Measurements from ENCODE around the gene ZNF260. TPM values are rescaled to one million over a fixed set of nuclear protein-coding genes. Genes with fewer than 3 reads are reported as not detected.

Gene ZNF260
- total RNA-seq = 11.3 and 21.6 TPM in 2 replicates

DNA sequence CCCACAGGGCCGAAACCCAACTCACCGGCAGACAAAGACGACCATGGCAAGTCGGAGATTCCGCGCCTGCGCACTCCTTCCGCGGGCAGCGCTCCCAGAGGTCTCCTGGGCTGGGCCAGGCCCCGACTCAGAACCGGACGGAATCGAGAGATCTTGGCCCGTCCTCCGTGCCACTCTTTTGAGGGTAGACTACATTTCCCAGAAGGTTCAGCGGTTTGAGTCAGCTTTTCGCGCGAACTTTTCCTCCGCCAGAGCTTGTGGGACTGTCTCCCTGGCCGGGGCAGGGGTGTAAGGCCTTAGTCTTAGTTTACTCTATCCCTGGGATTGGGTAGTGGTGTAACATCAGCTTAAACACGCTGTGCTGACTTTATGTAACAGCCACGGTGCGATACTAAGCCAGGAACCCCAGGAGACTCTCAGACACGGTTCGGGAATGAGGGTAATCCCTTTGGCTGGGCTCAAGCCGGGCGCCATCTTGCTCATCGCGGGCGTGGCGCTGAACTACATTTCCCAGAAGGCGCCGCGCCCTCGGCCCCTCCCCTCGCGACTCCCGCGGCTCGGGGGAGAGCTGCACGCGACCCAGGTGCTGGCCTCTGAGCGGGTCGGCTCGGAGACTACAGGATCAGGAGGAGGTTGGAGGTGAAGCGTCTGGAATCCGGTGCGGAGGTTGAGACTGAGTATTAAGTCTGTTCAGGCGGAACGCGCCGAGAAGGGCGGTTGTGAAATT is at the start of gene ZNF260:
Gene ZNF260 (minus strand): TSS at position 78 of the 727 bp plus-strand sequence. CDS start 13,033 bp downstream, outside the sequence.
- H3K4me3 ChIP-seq (ENCODE audit: low read depth, low read length) = peak within 1 kb of the TSS; percentile 94
- TF ChIP-seq, protein P1, sequence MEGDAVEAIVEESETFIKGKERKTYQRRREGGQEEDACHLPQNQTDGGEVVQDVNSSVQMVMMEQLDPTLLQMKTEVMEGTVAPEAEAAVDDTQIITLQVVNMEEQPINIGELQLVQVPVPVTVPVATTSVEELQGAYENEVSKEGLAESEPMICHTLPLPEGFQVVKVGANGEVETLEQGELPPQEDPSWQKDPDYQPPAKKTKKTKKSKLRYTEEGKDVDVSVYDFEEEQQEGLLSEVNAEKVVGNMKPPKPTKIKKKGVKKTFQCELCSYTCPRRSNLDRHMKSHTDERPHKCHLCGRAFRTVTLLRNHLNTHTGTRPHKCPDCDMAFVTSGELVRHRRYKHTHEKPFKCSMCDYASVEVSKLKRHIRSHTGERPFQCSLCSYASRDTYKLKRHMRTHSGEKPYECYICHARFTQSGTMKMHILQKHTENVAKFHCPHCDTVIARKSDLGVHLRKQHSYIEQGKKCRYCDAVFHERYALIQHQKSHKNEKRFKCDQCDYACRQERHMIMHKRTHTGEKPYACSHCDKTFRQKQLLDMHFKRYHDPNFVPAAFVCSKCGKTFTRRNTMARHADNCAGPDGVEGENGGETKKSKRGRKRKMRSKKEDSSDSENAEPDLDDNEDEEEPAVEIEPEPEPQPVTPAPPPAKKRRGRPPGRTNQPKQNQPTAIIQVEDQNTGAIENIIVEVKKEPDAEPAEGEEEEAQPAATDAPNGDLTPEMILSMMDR (IDR thresholded peaks at IDR 0.05; ENCODE audit: insufficient read depth, low read depth, low read length) = peak; percentile 4
- DNase-seq (ENCODE audit: low read depth) = peak; percentile 97

DNA sequence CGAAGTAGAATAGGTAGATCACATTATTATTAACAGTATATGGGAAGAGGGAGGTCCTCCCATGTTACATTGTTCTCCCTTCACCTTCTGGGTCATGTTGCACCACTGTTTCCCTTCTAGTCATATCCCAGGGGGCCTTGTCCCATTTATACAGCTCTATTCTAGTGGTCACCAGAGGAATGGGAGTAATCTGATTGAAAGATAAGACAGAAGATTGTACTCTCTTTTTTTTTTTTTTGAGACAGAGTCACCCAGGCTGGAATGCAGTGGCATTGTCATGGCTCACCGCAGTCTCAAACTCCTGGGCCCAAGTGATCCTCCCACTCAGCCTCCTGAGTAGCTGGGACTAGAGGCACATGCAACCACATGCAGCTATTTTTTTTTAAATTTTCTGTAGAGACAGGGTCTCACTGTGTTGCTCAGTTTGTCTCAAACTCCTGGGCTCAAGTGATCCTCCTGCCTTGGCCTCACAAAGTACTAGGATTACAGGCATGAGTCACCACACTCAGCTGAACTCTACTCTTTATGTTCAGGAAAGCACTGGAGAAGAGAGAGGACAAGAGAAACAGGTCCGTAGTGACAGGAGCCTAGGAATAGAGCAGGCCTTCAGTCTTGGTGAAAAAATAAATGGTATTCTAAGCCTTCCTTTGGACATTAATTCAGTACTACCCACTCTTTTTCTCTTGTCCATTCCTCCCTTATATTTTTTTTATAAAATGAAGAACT is 49.4 kb upstream of the ZNF260 start:
- TF ChIP-seq, protein P1 (IDR thresholded peaks at IDR 0.05; ENCODE audit: insufficient read depth, low read depth, low read length) = no peak
- no peak for DNase-seq (ENCODE audit: low read depth)
- no peak overlapping the region for H3K4me3 ChIP-seq (ENCODE audit: low read depth, low read length)

DNA sequence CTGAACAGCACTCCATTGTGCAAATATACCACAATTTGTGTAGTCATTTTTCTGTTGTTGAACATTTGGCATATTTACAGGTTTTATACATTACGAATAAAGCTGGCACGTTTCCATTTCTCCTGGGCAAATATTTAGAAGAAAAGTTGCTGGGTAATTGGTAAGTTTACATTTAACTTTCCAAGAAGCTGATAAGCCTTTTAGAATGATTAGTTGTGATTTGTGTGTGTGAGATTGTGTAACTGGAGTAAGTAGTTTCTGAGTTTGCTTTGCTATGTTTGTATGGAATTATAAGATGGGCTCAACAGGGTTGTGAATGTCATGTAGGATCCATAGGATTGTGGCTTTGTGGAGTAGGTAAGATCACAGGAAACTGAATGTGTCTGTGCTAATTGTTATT is 46.7 kb upstream of the ZNF260 start:
- H3K4me3 ChIP-seq (ENCODE audit: low read depth, low read length) = peak overlapping the region; percentile 77
- DNase-seq (ENCODE audit: low read depth) = no peak
- TF ChIP-seq, protein P1 (IDR thresholded peaks at IDR 0.05; ENCODE audit: insufficient read depth, low read depth, low read length) = no peak

DNA sequence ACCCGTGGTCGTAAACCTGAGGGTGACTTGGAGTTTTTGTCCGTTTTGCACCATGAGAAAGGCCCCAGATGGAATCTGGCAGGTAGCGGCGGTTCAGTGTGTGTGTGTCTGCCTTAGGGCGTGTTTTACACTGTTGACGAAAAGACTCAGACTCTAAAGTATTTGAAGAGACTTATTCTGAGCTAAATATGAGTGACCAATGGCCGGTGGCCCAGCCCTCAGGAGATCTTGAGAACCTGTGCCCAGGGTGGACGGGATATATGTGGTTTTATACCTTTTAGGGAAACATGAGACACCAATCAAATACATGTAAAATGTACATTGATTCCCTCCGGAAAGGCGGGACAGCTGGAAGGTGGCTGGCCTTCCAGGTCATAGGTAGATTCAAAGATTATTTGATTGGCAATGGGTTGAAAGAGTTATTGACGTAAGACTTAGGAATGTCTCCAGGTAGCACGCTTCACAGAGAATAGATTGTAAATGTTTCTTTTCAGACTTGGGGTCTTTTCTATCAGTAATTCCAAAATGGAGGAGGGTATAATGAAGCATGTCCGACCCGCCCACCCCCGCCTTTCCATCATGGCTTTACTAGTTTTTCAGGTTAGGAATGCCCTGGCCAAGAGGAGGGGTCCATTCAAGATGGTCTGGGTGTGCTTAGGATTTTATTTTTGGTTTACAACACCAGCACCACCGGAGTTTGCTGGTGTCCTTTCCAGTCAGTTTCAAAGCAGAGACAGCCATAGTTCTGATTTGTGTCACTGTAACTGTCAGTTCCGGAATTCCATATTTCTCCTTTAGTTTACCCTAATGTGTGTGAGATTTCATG is 46.0 kb upstream of the ZNF260 start:
- TF ChIP-seq, protein P1 (IDR thresholded peaks at IDR 0.05; ENCODE audit: insufficient read depth, low read depth, low read length) = no peak
- DNase-seq (ENCODE audit: low read depth) = peak; percentile 42
- peak overlapping the region; percentile 77 for H3K4me3 ChIP-seq (ENCODE audit: low read depth, low read length)

DNA sequence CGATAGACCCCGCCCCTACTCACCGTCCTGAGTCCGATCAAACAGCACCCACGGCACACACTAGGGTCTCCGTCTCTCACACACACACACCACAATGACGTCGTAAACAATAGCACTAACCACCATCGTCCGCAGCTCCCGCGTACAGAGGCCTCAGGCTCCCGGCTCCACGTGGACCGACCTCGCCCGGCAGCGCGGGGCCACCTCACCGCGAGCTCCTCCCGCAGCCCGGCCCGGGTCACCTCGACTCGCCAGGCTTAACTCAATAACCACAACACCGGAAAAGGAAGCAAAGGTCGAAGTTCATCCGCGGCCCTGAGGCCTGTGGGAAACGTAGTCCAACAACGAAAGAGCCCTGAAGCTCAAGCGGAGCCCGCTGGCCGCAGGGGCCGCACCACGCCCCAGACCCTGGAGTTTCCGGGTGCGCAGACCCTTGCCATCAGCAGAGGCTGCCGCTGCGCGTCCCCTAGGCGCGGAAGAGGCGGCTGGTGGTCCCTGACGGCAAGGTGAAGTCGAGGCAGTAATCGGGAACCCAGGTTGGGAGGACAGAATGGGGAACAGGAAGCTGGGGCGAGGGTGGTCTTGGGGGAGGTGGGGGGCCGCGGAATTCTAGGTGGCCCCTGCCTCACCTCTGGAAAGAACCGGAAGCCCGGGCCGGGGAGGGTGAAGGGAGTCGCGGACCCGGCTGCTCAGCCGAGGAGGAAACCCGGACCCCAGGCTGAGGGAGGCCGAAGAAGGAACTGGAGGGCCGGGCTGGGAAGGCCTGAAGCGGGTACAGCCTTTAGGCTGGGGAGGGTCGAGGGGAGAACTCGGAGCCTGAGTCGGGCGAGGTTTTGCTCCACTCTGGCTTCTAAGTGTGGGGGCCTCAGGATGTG is 45.2 kb upstream of the ZNF260 start, which contains the start of gene ZNF529:
Gene ZNF529 (minus strand): TSS at position 273 of the 875 bp plus-strand sequence. CDS start 946 bp downstream, outside the sequence.
- TF ChIP-seq, protein P1 (IDR thresholded peaks at IDR 0.05; ENCODE audit: insufficient read depth, low read depth, low read length) = no peak
- DNase-seq (ENCODE audit: low read depth) = peak; percentile 94
- H3K4me3 ChIP-seq (ENCODE audit: low read depth, low read length) = peak within 1 kb of the TSS; percentile 77
